Lower lobe of right lung (tissue), 2 donors: ENCODE measurements around the gene ANO2. TPM values are rescaled to one million over a fixed set of nuclear protein-coding genes. Genes with fewer than 3 reads are reported as not detected.

ENCODE experiments used
- ATAC-seq, 2 donors: fragments of 200-7000 bp; cut with Tn5 transposase; one replicate each; pipeline ENCODE4 v1.9.1; 2020 to 2022; ENCODE audit warnings: mild to moderate bottlenecking in 2 of 2, moderate library complexity in 2 of 2
- DNase-seq: peaks from one replicate; pipeline ENCODE4 v3.0.0-alpha.2; 2020
- H3K27ac ChIP-seq: fragments of 200-600 bp; one replicate; pipeline ENCODE4 v1.8.0; 2022
- H3K27me3 ChIP-seq: fragments of 200-600 bp; one replicate; pipeline ENCODE4 v1.8.0; 2022; ENCODE audit warnings: low read depth
- H3K36me3 ChIP-seq: fragments of 200-600 bp; one replicate; pipeline ENCODE4 v1.8.0; 2022; ENCODE audit warnings: mild to moderate bottlenecking
- H3K4me1 ChIP-seq: fragments of 200-600 bp; one replicate; pipeline ENCODE4 v1.8.0; 2022
- H3K4me3 ChIP-seq: fragments of 200-600 bp; one replicate; pipeline ENCODE4 v1.8.0; 2022; ENCODE audit warnings: mild to moderate bottlenecking
- H3K9me3 ChIP-seq: fragments of 200-600 bp; one replicate; pipeline ENCODE4 v1.8.0; 2022
- intact Hi-C: fragments of 100-400 bp; cut with DNase I; formaldehyde crosslinking; loops from one replicate; pipeline ENCODE4 v1.11.0; 2022
- total RNA-seq: library from RNA; stranded (reverse); fragmentation: NEBNext Ultra II Directional; extraction: Animal tissue kit (Norgen Biotek cat#: 25700); gene quantifications from one replicate; pipeline ENCODE4 v1.2.1, GENCODE V29; 2021
- TF ChIP-seq, protein P1 (sequence below): fragments of 200-600 bp; IDR thresholded peaks from one replicate; pipeline ENCODE4 v1.8.0; 2022; ENCODE audit warnings: antibody characterized with exemption, mild to moderate bottlenecking
- donor health status: DM: no; HTN: yes; CAD: no; lungs with severe emphysema.

ANO2 gene
- total RNA-seq, 1 donor from 2014 or later = 22.2 TPM

DNA sequence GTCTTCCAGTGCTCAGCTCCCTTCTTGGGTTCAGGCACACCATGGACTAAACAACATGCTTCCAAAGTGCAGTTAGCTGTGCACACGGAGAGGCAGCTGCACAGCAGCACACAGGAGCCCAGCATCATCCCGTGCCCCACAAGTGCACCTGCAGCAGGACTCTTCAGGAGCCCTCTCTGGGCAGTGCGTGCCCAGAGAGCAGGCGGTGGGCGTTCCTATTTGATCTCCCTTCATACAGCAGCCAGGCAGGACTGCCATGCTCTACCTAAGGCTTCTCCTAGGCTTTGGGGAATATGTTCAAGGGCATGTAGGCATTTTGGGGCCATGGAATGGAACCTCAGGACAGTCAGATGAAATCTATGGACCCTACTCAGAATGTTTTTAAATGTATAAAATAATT, 35.5 kb downstream of the ANO2 start:
- TF ChIP-seq, protein P1, sequence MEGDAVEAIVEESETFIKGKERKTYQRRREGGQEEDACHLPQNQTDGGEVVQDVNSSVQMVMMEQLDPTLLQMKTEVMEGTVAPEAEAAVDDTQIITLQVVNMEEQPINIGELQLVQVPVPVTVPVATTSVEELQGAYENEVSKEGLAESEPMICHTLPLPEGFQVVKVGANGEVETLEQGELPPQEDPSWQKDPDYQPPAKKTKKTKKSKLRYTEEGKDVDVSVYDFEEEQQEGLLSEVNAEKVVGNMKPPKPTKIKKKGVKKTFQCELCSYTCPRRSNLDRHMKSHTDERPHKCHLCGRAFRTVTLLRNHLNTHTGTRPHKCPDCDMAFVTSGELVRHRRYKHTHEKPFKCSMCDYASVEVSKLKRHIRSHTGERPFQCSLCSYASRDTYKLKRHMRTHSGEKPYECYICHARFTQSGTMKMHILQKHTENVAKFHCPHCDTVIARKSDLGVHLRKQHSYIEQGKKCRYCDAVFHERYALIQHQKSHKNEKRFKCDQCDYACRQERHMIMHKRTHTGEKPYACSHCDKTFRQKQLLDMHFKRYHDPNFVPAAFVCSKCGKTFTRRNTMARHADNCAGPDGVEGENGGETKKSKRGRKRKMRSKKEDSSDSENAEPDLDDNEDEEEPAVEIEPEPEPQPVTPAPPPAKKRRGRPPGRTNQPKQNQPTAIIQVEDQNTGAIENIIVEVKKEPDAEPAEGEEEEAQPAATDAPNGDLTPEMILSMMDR = no peak
- ATAC-seq (no peak), DNase-seq (no peak)
- Histone ChIP-seq H3K36me3 (peaks cover 9% of the 10 kb centered on the region), H3K4me1 (no peaks in the 10 kb centered on the region), H3K4me3 (no peak overlapping the region), H3K27ac (no peak overlapping the region), H3K27me3 (no peaks in the 10 kb centered on the region), H3K9me3 (no peaks in the 10 kb centered on the region)
- intact Hi-C loops = no loop called here

DNA sequence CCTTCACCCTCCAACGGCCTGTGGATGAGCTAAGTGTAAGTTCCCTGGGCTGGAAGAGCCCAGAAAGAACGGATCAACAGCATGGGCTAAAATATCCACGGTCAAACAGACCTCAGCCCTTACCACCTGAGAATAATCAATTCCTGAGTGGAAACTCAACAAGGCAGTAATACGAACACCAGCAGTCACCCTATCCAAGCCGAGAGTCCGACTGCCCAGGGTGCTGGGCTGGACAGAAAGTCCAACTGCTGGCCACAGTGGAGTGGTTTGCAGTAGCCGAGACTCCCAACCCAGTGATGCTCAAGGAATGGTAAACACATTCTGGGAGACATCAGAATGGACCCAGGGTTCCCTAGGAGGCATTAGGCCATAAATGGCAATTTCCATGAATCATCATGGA, 36.8 kb downstream of the ANO2 start:
- Histone ChIP-seq H3K9me3 (no peaks in the 10 kb centered on the region), H3K36me3 (peaks cover 9% of the 10 kb centered on the region), H3K4me3 (no peak overlapping the region), H3K4me1 (no peaks in the 10 kb centered on the region), H3K27me3 (no peaks in the 10 kb centered on the region), H3K27ac (no peak overlapping the region)
- ATAC-seq (no peak), DNase-seq (no peak)
- TF ChIP-seq, protein P1 = no peak
- intact Hi-C loops = no loop called here

DNA sequence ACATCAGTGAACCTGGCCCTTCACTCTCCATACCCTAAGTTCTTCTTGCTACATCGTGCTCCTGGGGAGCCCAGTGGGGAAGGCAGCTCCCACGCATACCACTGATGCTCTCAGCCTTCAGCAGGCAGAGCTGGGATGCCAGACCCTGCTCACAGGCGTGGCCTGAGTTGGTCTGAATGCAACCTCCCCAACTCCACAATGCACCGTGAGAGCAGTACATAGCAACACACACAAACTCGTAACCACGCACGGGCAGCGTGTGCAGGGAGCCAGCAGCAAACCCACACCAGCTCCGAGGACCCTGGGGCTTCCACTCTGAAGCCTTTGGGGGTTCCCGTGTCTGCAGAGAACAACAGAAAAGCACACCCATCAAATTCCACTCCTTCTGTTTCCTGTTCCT, 37.3 kb downstream of the ANO2 start:
- intact Hi-C loops = no loop called here

DNA sequence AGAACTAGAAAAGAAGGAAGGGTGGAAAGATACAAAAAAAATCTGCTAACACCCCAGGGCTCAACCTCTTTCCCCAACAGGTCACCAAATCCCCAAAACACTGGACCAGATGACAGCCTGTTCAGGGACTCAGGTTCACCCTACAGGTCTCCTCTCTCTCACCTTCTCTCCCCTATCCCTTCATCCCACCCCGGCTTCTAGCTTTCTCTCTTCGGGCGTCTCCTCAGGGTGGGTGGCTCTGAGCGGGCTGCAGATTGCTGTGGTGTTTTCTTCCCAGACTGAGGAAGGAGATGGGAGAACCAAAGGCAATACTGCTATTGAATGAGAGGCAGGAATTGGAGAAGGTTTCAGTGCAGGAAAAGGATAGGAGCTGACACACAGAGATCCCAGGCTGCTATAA, 39.3 kb downstream of the ANO2 start:
- TF ChIP-seq, protein P1 = no peak
- DNase-seq = no peak

More for the DNA sequence above, 37.3 kb downstream of the ANO2 start:
- TF ChIP-seq, protein P1 = no peak
- H3K27me3 ChIP-seq = no peaks in the 10 kb centered on the region
- peaks cover 4% of the 10 kb centered on the region for H3K36me3 ChIP-seq
- H3K4me1 ChIP-seq = no peaks in the 10 kb centered on the region
- H3K27ac ChIP-seq = no peak overlapping the region
- no peaks in the 10 kb centered on the region for H3K9me3 ChIP-seq
- DNase-seq = no peak
- H3K4me3 ChIP-seq = no peak overlapping the region
- ATAC-seq = no peak

DNA sequence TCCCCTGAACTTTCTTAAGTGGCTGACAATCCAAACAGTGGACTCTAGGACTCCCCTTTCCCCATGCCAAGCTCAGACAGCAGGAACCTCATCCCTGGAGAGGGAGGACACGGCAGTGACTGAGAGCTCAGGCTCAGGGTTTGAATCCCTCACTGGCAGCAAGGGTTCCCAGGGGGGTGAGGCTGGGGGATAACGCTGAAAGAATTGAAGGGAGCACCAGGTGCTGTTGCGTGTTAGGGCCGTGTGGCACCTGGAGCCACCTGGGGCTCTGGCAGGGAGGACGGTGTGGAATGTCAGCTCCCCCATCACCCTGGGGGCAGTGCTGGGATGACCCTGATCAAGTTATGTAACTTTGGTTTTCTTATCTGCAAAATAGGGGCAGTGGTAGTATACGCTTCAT, 40.1 kb downstream of the ANO2 start:
- DNase-seq (no peak), ATAC-seq (no peak)
- TF ChIP-seq, protein P1 = no peak
- Histone ChIP-seq H3K27me3 (no peaks in the 10 kb centered on the region), H3K4me3 (no peak overlapping the region), H3K9me3 (no peaks in the 10 kb centered on the region), H3K36me3 (no peaks in the 10 kb centered on the region), H3K27ac (no peak overlapping the region), H3K4me1 (no peaks in the 10 kb centered on the region)
- intact Hi-C loops = no loop called here

More for the DNA sequence above, 39.3 kb downstream of the ANO2 start:
- Histone ChIP-seq H3K4me1 (no peaks in the 10 kb centered on the region), H3K9me3 (no peaks in the 10 kb centered on the region), H3K4me3 (no peak overlapping the region), H3K36me3 (no peaks in the 10 kb centered on the region), H3K27me3 (no peaks in the 10 kb centered on the region), H3K27ac (no peak overlapping the region)
- ATAC-seq = no peak
- intact Hi-C loops = no loop called here

DNA sequence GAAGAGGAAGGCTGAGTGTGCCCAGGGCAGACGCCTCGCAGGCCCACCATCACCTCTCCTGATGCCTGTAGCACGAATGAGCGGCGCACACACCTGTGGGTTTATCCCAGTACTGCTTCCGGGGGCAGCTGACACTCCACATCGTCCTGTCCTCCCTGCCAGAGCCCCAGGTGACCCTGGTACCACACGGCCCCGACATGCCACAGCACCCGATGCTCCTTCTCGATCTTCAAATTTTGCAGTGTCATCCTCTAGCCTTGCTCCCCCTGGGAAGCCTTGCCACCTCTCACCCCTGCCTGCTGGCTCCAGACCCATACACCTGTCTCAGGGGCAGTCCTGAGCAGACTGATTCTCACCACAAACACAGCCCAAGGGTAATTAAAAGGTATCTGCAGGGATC, 40.6 kb downstream of the ANO2 start:
- TF ChIP-seq, protein P1 = no peak
- no peaks in the 10 kb centered on the region for H3K27me3 ChIP-seq
- no peaks in the 10 kb centered on the region for H3K36me3 ChIP-seq
- H3K27ac ChIP-seq = no peak overlapping the region
- H3K9me3 ChIP-seq = no peaks in the 10 kb centered on the region
- intact Hi-C loops = no loop called here
- H3K4me3 ChIP-seq = no peak overlapping the region
- no peaks in the 10 kb centered on the region for H3K4me1 ChIP-seq
- ATAC-seq (no peak), DNase-seq (no peak)
